H1 (cell line): Measurements from ENCODE around the gene GRIA4. TPM values are rescaled to one million over a fixed set of nuclear protein-coding genes. Genes with fewer than 3 reads are reported as not detected.

Experiments used
- ATF3 ChIP-seq: IDR thresholded peaks from 2 replicates; pipeline ENCODE4 v1.6.1; 2011; ENCODE audit warnings: low read depth, mild to moderate bottlenecking, low read length; ENCODE audit not compliant: insufficient read depth
- CHD7 ChIP-seq: fragments of 300-600 bp; sonication (generic); IDR thresholded peaks from 2 replicates; pipeline ENCODE4 v1.7.1; 2012; ENCODE audit warnings: low read length, moderate library complexity, mild to moderate bottlenecking, inconsistent platforms; ENCODE audit not compliant: insufficient replicate concordance
- POLR2A ChIP-seq, 2 experiments: IDR thresholded peaks; 1 replicate in 1 of 2; 2 replicates in 1 of 2; pipeline ENCODE4 v1.6.1; 2011; ENCODE audit warnings: low read depth in 2 of 2, low read length in 2 of 2, mild to moderate bottlenecking in 2 of 2; ENCODE audit errors: control extremely low read depth in 1 of 2
- SIN3A ChIP-seq, 2 experiments: IDR thresholded peaks in 1 of 2; conservative IDR thresholded peaks in 1 of 2; 2 replicates each; pipeline ENCODE4 v1.6.1; 2011 to 2012; ENCODE audit warnings: low read length in 2 of 2, improper control_type of control experiment in 1 of 2, low read depth in 1 of 2, mild to moderate bottlenecking in 1 of 2
- SRF ChIP-seq: IDR thresholded peaks from 2 replicates; pipeline ENCODE4 v1.6.1; 2011; ENCODE audit warnings: mild to moderate bottlenecking, low read depth, low read length, moderate library complexity
- TBP ChIP-seq: IDR thresholded peaks from 2 replicates; pipeline ENCODE4 v1.6.1; 2011; ENCODE audit warnings: low read depth, low read length, improper control_type of control experiment
- TEAD4 ChIP-seq: IDR thresholded peaks from 2 replicates; pipeline ENCODE4 v1.6.1; 2012; ENCODE audit warnings: low read depth, low read length, inconsistent platforms, mixed read lengths
- polyA plus RNA-seq, 7 experiments: library from polyadenylated mRNA; depleted of rRNA in 3 of 7; stranded (reverse) in 5 of 7; unstranded in 2 of 7; fragments of >200 nt in 5 of 7; fragments of 200-250 nt in 2 of 7; gene quantifications; 1 replicate in 5 of 7; 2 replicates in 1 of 7; 4 replicates in 1 of 7; pipeline versions ENCODE4 v1.2.1 to v1.2.3, GENCODE V29; 2011 to 2013; ENCODE audit warnings: missing spikeins in 2 of 7, mixed read lengths in 2 of 7
- total RNA-seq: library from RNA; stranded (reverse); fragmentation: NEBNext Ultra II Directional; extraction: Animal tissue kit (Norgen Biotek cat#: 25700); gene quantifications from 2 replicates; pipeline ENCODE4 v1.2.1, GENCODE V29; 2021

Gene GRIA4
- total and polyA plus RNA-seq, 2 of the 8 experiments (the other 6 are each of a cell fraction or from before 2014, with no cell fraction given): 12.5 to 21.8 TPM

GRCh38 chr11:105632316-105632715, 22.4 kb downstream of the GRIA4 start (continued):
- TF ChIP-seq CHD7 (no peak), SRF (no peak), POLR2A (IDR thresholded peaks at IDR 0.05; ENCODE audit: control extremely low read depth in 1 of 2, low read depth in 2 of 2, low read length in 2 of 2) (no peak), TBP (no peak), TEAD4 (no peak), ATF3 (no peak), SIN3A (conservative IDR thresholded peaks at IDR 0.05 in 1 of 2, IDR thresholded peaks at IDR 0.05 in 1 of 2; ENCODE audit: low read depth in 1 of 2, low read length in 2 of 2) (no peak)
- TF ChIP-seq, all 59 proteins: peak for 0
